Epithelial cell of esophagus (primary cell): ENCODE data around the gene SECTM1.
A peak's percentile ranks its signal among the peaks of the same experiment; 100 is the strongest.

Experiments used
- DNase-seq: peaks from one replicate; pipeline ENCODE4 v3.0.0; 2010; ENCODE audit warnings: low read depth
- H3K4me3 ChIP-seq: 2 replicates; pipeline ENCODE4 v1.5.1; 2011; ENCODE audit warnings: mild to moderate bottlenecking, low read length, control low read depth
- CTCF ChIP-seq: IDR thresholded peaks from 2 replicates; pipeline ENCODE4 v1.5.1; 2011; ENCODE audit warnings: low read depth, mild to moderate bottlenecking, low read length, control low read depth, inconsistent platforms; ENCODE audit not compliant: insufficient read depth; ENCODE audit errors: missing control alignments

The SECTM1 gene

GRCh38 chr17:82321947-82322466 lies 11.6 kb downstream of the SECTM1 start:
- TF ChIP-seq CTCF: no peak
- DNase-seq: no peak
- no peak overlapping the region for H3K4me3 ChIP-seq

GRCh38 chr17:82320956-82321927 lies 12.3 kb downstream of the SECTM1 start:
- TF ChIP-seq CTCF: peak; percentile 55
- no peak overlapping the region for H3K4me3 ChIP-seq
- DNase-seq: peak; percentile 24

GRCh38 chr17:82320140-82320840 lies 13.3 kb downstream of the SECTM1 start:
- no peak for TF ChIP-seq CTCF
- H3K4me3 ChIP-seq: no peak overlapping the region
- no peak for DNase-seq

- TF ChIP-seq CTCF: no peak
- DNase-seq: no peak
- H3K4me3 ChIP-seq: no peak overlapping the region
Measured at GRCh38 chr17:82319619-82320062, 13.9 kb downstream of the SECTM1 start.

GRCh38 chr17:82318772-82319606 lies 14.6 kb downstream of the SECTM1 start:
- no peak overlapping the region for H3K4me3 ChIP-seq
- TF ChIP-seq CTCF: no peak
- no peak for DNase-seq

- TF ChIP-seq CTCF: no peak
- no peak for DNase-seq
- H3K4me3 ChIP-seq: no peak overlapping the region
Measured at GRCh38 chr17:82318169-82318498, 15.4 kb downstream of the SECTM1 start.
